Ascending aorta (tissue), 2 donors: ENCODE results near the gene PARVB. TPM values are rescaled to one million over a fixed set of nuclear protein-coding genes. Genes with fewer than 3 reads are reported as not detected.
A peak's percentile ranks its signal among the peaks of the same experiment; 100 is the strongest.

Experiments used
- DNase-seq, 2 donors: peaks; one replicate each; pipeline ENCODE4 v3.0.0-alpha.2; 2019; ENCODE audit warnings: low spot score in 2 of 2
- H3K27ac ChIP-seq, 2 donors: fragments of 200-600 bp; sonication (generic); one replicate each; pipeline ENCODE4 v1.5.1; 2016 to 2017; ENCODE audit warnings: mild to moderate bottlenecking in 1 of 2
- H3K27me3 ChIP-seq: fragments of 200-600 bp; sonication (generic); one replicate; pipeline ENCODE4 v1.5.1; 2017
- H3K36me3 ChIP-seq, 2 donors: fragments of 200-600 bp; sonication (generic); one replicate each; pipeline ENCODE4 v1.5.1; 2016
- H3K4me1 ChIP-seq, 2 donors: fragments of 200-600 bp; sonication (generic); one replicate each; pipeline ENCODE4 v1.5.1; 2016 to 2017; ENCODE audit warnings: mild to moderate bottlenecking in 1 of 2
- H3K4me3 ChIP-seq, 2 donors: fragments of 200-600 bp; sonication (generic); one replicate each; pipeline ENCODE4 v1.5.1; 2016 to 2017; ENCODE audit warnings: mild to moderate bottlenecking in 1 of 2
- H3K9me3 ChIP-seq, 2 donors: fragments of 200-600 bp; sonication (generic); one replicate each; pipeline ENCODE4 v1.5.1; 2016
- intact Hi-C: fragments of 100-400 bp; cut with DNase I; formaldehyde crosslinking; loops from one replicate; pipeline ENCODE4 v1.15.1; 2023
- total RNA-seq: library from RNA; depleted of rRNA; stranded (reverse); fragments of >200 nt; gene quantifications from one replicate; pipeline ENCODE4 v1.1.0, GENCODE V29; 2016
- TF ChIP-seq, protein P1 (sequence below), 3 experiments: fragments of 200-600 bp in 2 of 3; fragments of 450-650 bp in 1 of 3; sonication (generic) in 2 of 3; IDR thresholded peaks; one replicate each; pipeline ENCODE4 v1.5.1; 2016 to 2019; ENCODE audit warnings: antibody characterized with exemption in 3 of 3, mild to moderate bottlenecking in 1 of 3, moderate library complexity in 1 of 3

Gene PARVB
- total RNA-seq, 1 donor from 2014 or later, result 33.8 TPM

GRCh38 chr22:44210722-44211121, 186.6 kb downstream of the PARVB start:
- Histone ChIP-seq H3K4me3 (no peak overlapping the region), H3K27ac (peak overlapping the region; percentile 4 to 85), H3K36me3 (no peaks in the 10 kb centered on the region), H3K27me3 (no peaks in the 10 kb centered on the region), H3K4me1 (peaks cover 20 to 22% of the 10 kb centered on the region in 2 donors), H3K9me3 (peaks cover 0 to 12% of the 10 kb centered on the region in 2 donors)
- TF ChIP-seq, protein P1, sequence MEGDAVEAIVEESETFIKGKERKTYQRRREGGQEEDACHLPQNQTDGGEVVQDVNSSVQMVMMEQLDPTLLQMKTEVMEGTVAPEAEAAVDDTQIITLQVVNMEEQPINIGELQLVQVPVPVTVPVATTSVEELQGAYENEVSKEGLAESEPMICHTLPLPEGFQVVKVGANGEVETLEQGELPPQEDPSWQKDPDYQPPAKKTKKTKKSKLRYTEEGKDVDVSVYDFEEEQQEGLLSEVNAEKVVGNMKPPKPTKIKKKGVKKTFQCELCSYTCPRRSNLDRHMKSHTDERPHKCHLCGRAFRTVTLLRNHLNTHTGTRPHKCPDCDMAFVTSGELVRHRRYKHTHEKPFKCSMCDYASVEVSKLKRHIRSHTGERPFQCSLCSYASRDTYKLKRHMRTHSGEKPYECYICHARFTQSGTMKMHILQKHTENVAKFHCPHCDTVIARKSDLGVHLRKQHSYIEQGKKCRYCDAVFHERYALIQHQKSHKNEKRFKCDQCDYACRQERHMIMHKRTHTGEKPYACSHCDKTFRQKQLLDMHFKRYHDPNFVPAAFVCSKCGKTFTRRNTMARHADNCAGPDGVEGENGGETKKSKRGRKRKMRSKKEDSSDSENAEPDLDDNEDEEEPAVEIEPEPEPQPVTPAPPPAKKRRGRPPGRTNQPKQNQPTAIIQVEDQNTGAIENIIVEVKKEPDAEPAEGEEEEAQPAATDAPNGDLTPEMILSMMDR (IDR thresholded peaks at IDR 0.05), result no peak
- DNase-seq, result no peak
- intact Hi-C loops, result no loop called here

- peak overlapping the region in 1 of 2 donors; percentile 20 for H3K4me3 ChIP-seq
- H3K27me3 ChIP-seq, result no peaks in the 10 kb centered on the region
- H3K36me3 ChIP-seq, result no peaks in the 10 kb centered on the region
- DNase-seq, result no peak
- H3K27ac ChIP-seq, result peak overlapping the region; percentile 69 to 85
- peaks cover 20 to 22% of the 10 kb centered on the region in 2 donors for H3K4me1 ChIP-seq
- intact Hi-C loops, result no loop called here
- TF ChIP-seq, protein P1 (IDR thresholded peaks at IDR 0.05), result no peak
- peaks cover 0 to 12% of the 10 kb centered on the region in 2 donors for H3K9me3 ChIP-seq
Measured at GRCh38 chr22:44211256-44211945, 187.3 kb downstream of the PARVB start.

GRCh38 chr22:44211946-44212930, 188.1 kb downstream of the PARVB start:
- intact Hi-C loops, result no loop called here
- Histone ChIP-seq H3K36me3 (no peaks in the 10 kb centered on the region), H3K27ac (peak overlapping the region; percentile 69 to 85), H3K4me3 (peak overlapping the region in 1 of 2 donors; percentile 20), H3K27me3 (no peaks in the 10 kb centered on the region), H3K4me1 (peaks cover 20 to 22% of the 10 kb centered on the region in 2 donors), H3K9me3 (peaks cover 0 to 12% of the 10 kb centered on the region in 2 donors)
- TF ChIP-seq, protein P1 (IDR thresholded peaks at IDR 0.05), result no peak
- no peak for DNase-seq

- no peaks in the 10 kb centered on the region for H3K36me3 ChIP-seq
- DNase-seq, result no peak
- no peaks in the 10 kb centered on the region for H3K27me3 ChIP-seq
- H3K4me3 ChIP-seq, result no peak overlapping the region
- peaks cover 0 to 12% of the 10 kb centered on the region in 2 donors for H3K9me3 ChIP-seq
- TF ChIP-seq, protein P1 (IDR thresholded peaks at IDR 0.05), result no peak
- H3K27ac ChIP-seq, result peak overlapping the region; percentile 69 to 85
- intact Hi-C loops, result no loop called here
- H3K4me1 ChIP-seq, result peaks cover 20 to 22% of the 10 kb centered on the region in 2 donors
Measured at GRCh38 chr22:44212936-44213335, 188.8 kb downstream of the PARVB start.

- no peak for DNase-seq
- Histone ChIP-seq H3K27ac (no peak overlapping the region), H3K9me3 (peaks cover 0 to 12% of the 10 kb centered on the region in 2 donors), H3K27me3 (no peaks in the 10 kb centered on the region), H3K4me1 (peaks cover 20 to 22% of the 10 kb centered on the region in 2 donors), H3K4me3 (no peak overlapping the region), H3K36me3 (no peaks in the 10 kb centered on the region)
- TF ChIP-seq, protein P1 (IDR thresholded peaks at IDR 0.05), result no peak
- intact Hi-C loops, result no loop called here
Measured at GRCh38 chr22:44213489-44214043, 189.5 kb downstream of the PARVB start.
